Muscle of leg (tissue), 16 donors: Measurements from ENCODE around the gene HSPB9. TPM values are rescaled to one million over a fixed set of nuclear protein-coding genes. Genes with fewer than 3 reads are reported as not detected.
A peak's percentile ranks its signal among the peaks of the same experiment; 100 is the strongest.

Experiments used
- DNase-seq: peaks from one replicate; pipeline ENCODE4 v3.0.0; 2013
- H3K27ac ChIP-seq: one replicate; pipeline ENCODE4 v1.5.1; 2013; ENCODE audit warnings: mild to moderate bottlenecking, low read length, control low read depth
- H3K27me3 ChIP-seq: one replicate; pipeline ENCODE4 v1.6.1; 2013; ENCODE audit warnings: low read length; ENCODE audit not compliant: control insufficient read depth, insufficient read depth
- H3K36me3 ChIP-seq: one replicate; pipeline ENCODE4 v1.6.1; 2013; ENCODE audit warnings: low read length; ENCODE audit not compliant: control insufficient read depth, insufficient read depth
- H3K4me1 ChIP-seq: one replicate; pipeline ENCODE4 v1.6.1; 2013; ENCODE audit warnings: low read length; ENCODE audit not compliant: control insufficient read depth, insufficient read depth
- H3K4me3 ChIP-seq: one replicate; pipeline ENCODE4 v1.5.1; 2013; ENCODE audit warnings: low read length, control low read depth
- H3K9me3 ChIP-seq: replicated peaks from 2 replicates; pipeline ENCODE4 v1.6.1; 2013; ENCODE audit warnings: low read depth, low read length; ENCODE audit not compliant: control insufficient read depth
- WGBS: methylation state at CpG from one replicate; pipeline ENCODE4 v1.1.5; 2013; ENCODE audit warnings: missing lambda C conversion rate; ENCODE audit not compliant: insufficient coverage; 5-methylcytosine and 5-hydroxymethylcytosine counted together
- long read RNA-seq, 11 donors: transcript quantifications; one replicate each; lab custom pipeline, GENCODE V29; 2026
- polyA plus RNA-seq, 8 donors: library from polyadenylated mRNA; unstranded; fragments of 120-200 nt; gene quantifications; one replicate each; pipeline versions ENCODE4 v1.2.1 to v1.2.3, GENCODE V29; 2013; ENCODE audit warnings: inconsistent platforms in 1 of 8, low replicate concordance in 1 of 8; ENCODE audit not compliant: insufficient read length in 8 of 8, insufficient read depth in 1 of 8
- total RNA-seq: library from RNA; stranded (reverse); fragments of 120-200 nt; gene quantifications from one replicate; pipeline ENCODE4 v1.2.4, GENCODE V29; 2013

Gene HSPB9
- total RNA-seq (0.13 TPM), polyA plus RNA-seq (under 1 TPM; 0.11 to 0.41 (median 0.21) TPM)
- long read RNA-seq, donor 1: 0 reads
- long read RNA-seq, donor 2: 0 reads
- long read RNA-seq, donor 3: 0 reads
- long read RNA-seq, donor 4: 0 reads
- long read RNA-seq, donor 5: 0 reads
- long read RNA-seq, donor 6, partial matches to known transcripts: 0 of 1 reads
- long read RNA-seq, donor 6, other reads (novel, unspliced or antisense): 0 of 1 reads
- long read RNA-seq, donor 7: 0 reads
- long read RNA-seq, donor 8, partial matches to known transcripts: 0 of 2 reads
- long read RNA-seq, donor 8, other reads (novel, unspliced or antisense): 0 of 2 reads
- long read RNA-seq, donor 9: 0 reads
- long read RNA-seq, donor 10, partial matches to known transcripts: 0 of 1 reads
- long read RNA-seq, donor 10, other reads (novel, unspliced or antisense): 0 of 1 reads
- long read RNA-seq, donor 11: 0 reads

- Histone ChIP-seq H3K27ac (peak within 1 kb of the TSS; percentile 32), H3K4me3 (no peak within 1 kb of the TSS)
Observed at GRCh38 chr17:42122371-42123303, at the start of gene HSPB9. Gene HSPB9 (plus strand): TSS chr17:42122804. CDS start chr17:42122851, 47 bp downstream.

DNA sequence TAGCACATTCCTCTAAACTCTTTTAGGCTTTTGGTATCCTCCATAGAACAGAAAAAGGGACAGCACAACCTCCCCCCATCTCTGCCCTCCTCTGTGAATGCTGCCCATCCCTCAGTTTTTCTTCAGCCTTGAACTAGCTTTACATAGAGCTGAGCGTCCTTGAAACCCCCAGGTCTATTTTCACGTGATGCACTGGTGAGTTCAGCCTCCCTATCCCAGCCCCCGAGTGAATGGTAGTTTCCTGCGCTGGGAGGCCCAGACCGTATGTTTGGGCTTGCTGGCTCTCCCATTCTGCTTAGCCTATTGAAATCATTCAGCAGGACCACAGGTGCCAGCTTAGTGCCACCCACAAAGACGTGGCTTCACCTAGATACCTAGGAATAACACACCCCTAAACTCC, 46.8 kb upstream of the HSPB9 start:
- peaks cover 29% of the 10 kb centered on the region for H3K27me3 ChIP-seq
- H3K9me3 ChIP-seq: no peaks in the 10 kb centered on the region
- no peak overlapping the region for H3K4me3 ChIP-seq
- H3K4me1 ChIP-seq: peaks cover 32% of the 10 kb centered on the region
- DNase-seq: no peak
- no peak overlapping the region for H3K27ac ChIP-seq
- 65% methylated on average over 6 of the region's 6 CpGs for WGBS
- no peaks in the 10 kb centered on the region for H3K36me3 ChIP-seq

More at GRCh38 chr17:42122371-42123303, at the start of gene HSPB9:
- WGBS: 49% methylated on average over 61 of the region's 61 CpGs
- Histone ChIP-seq H3K36me3 (peaks cover 51% of the 10 kb centered on the region), H3K27me3 (no peaks in the 10 kb centered on the region), H3K4me1 (peaks cover 23% of the 10 kb centered on the region), H3K9me3 (no peaks in the 10 kb centered on the region)
- DNase-seq: peak; percentile 74

DNA sequence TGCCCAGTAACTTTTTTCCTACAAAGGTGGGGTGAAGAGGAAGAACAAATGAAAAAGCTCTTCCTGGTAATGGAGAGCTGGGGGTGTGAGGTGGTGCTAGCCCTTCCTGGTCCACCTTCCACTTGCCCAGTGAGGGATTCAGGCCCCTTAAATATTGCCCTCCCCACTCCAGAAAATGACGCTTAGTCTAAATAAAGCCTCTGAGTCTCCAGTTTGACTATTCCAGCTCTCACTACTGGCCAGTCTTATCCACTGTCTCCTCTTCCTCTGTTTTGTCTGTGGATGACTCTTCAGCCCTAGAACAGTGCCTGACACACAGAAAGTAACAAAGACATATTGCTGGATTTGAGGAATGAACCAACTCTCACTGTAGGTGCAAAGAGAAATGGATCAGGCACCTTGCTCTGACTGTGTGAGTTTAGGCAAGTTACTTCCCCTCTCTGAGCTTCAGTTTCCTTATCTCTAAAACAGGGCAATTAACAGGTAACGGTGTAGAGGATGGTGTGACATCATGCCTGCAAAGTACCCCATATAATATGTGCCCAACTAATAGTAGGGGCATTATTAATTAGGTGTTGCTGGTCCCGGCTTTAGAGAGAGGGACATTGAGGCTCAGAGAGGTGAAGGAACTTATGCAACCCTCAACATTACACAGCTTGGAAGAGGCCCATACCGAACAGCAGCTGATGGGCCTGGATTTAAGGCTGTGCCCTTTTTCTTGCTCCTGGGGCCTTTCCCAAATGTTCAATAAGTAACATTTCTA, 45.6 kb upstream of the HSPB9 start:
- Histone ChIP-seq H3K27me3 (peaks cover 17% of the 10 kb centered on the region), H3K27ac (peak overlapping the region; percentile 20), H3K36me3 (no peaks in the 10 kb centered on the region), H3K4me3 (no peak overlapping the region), H3K9me3 (no peaks in the 10 kb centered on the region), H3K4me1 (peaks cover 23% of the 10 kb centered on the region)
- 100% methylated on average over 1 of the region's 4 CpGs for WGBS
- no peak for DNase-seq

GRCh38 chr17:42077755-42078154, 44.8 kb upstream of the HSPB9 start:
- Histone ChIP-seq H3K4me1 (peaks cover 18% of the 10 kb centered on the region), H3K27me3 (peaks cover 11% of the 10 kb centered on the region), H3K36me3 (no peaks in the 10 kb centered on the region), H3K9me3 (no peaks in the 10 kb centered on the region), H3K27ac (peak overlapping the region; percentile 20), H3K4me3 (no peak overlapping the region)
- no peak for DNase-seq
- whole genome bisulfite sequencing: 40% methylated on average over 4 of the region's 5 CpGs

DNA sequence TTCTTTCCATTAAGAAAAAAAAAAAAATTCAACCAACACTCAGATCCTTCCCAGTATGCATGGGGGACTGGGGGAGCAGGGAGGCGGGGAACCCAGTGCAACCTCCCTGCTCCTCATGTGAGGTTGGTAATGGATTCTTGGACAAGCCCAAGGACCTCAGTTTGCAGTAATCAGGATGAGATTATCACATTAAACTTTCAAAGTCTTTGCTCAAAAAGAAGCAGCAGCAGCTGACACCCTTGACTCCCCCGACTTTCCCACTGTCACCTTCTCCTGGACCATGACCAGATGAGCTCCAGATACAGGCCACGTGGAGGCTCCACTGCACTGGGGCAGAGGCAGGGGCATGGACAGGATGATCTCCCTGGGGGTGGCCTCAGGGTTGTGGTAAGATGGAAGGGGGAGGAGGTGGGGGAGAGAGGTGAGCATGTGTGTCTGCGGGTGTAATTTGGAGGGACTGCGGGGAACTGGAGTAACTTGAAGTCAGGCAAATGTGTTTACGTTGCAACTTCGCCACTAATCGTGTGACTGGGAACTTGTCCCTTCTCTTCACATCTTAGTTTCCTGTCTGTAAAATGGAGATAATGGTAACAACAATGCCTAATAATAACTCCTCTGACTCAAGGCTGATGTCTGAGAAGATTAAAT, 44.1 kb upstream of the HSPB9 start:
- Histone ChIP-seq H3K27ac (no peak overlapping the region), H3K4me1 (peaks cover 17% of the 10 kb centered on the region), H3K9me3 (no peaks in the 10 kb centered on the region), H3K36me3 (no peaks in the 10 kb centered on the region), H3K4me3 (no peak overlapping the region), H3K27me3 (peaks cover 4% of the 10 kb centered on the region)
- DNase-seq: no peak
- 22% methylated on average over 3 of the region's 8 CpGs for WGBS

DNA sequence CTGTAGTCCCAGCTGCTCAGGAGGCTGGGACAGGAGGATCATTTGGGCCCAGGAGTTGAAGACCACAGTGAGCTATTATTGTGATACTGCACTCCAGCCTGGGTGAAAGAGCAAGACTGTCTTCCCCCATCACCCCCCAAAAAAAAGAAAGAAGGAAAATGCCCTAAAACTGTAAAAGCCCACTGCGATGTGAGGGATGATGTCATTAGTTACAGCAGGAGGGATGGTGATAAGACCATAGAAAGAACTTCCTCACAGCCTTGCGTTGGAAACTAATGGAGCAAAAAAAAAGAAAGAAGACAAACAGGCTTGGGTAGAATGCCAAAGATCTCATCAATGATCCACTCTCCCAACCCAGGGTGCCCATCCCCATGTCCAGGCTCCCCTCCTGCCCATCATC, 43.1 kb upstream of the HSPB9 start:
- peaks cover 2% of the 10 kb centered on the region for H3K27me3 ChIP-seq
- H3K27ac ChIP-seq: no peak overlapping the region
- DNase-seq: no peak
- H3K36me3 ChIP-seq: no peaks in the 10 kb centered on the region
- H3K4me1 ChIP-seq: peaks cover 17% of the 10 kb centered on the region
- H3K4me3 ChIP-seq: no peak overlapping the region
- no peaks in the 10 kb centered on the region for H3K9me3 ChIP-seq
- WGBS: no CpG with 5 or more reads among the region's 2 CpGs

DNA sequence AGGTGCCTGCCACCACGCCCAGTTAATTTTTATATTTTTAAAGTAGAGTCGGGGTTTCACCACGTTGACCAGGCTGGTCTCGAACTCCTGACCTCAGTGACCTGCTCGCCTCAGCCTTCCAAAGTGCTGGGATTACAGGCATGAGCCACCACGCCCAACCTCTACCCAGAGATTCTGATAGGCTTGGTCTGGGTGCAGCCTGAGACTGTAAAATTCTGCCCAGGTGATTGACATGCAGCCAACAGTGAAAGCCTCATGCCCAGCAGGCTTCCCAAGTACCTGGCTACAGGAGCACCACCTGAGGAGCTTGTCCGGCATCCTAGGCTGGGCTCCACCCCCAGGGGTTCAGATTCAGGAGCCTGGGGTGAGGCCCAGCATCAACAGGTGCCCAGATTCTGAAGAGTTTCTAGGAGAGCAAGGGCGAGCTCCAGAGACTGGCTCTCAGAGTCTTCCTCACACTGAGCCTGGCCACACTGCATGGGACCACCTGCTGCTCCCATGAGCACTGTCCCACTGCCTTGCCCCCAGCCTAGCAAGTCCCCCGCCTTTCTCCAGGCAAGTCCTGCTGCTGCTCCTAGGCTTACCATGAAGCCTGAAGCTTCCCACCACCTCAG, 41.0 kb upstream of the HSPB9 start:
- no peak for DNase-seq
- Histone ChIP-seq H3K4me3 (no peak overlapping the region), H3K9me3 (no peaks in the 10 kb centered on the region), H3K4me1 (peaks cover 17% of the 10 kb centered on the region), H3K27ac (no peak overlapping the region), H3K36me3 (no peaks in the 10 kb centered on the region), H3K27me3 (peaks cover 2% of the 10 kb centered on the region)
- WGBS: 69% methylated on average over 8 of the region's 9 CpGs

DNA sequence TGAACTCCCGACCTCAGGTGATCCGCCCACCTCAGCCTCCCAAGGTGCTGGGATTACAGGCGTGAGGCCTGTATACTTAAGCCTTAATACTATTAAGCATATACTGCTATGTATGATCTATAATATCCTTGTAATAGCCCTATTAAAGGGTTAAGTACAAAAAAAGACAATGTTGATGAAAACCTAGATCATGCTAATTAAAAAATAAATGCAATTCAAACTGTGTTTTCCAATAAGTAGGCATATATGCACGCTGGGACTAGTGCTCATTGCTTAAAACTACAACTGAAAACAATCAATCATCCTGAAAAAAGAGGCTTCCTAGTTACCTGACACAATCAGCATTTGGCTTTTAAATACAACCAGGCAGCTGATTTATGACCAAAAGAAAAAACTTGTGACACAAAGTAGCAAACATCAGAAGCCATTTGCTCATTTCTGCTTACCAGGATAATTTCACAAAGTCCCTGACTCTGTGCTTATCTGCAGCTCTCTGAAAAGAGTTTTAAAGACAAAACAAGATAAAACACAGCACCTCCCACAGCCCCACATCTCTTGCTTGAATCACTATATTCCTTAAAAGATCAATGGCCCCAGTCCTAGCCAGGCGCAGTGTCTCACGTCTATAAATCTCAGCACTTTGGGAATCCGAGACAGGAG, 35.4 kb upstream of the HSPB9 start:
- Histone ChIP-seq H3K27ac (no peak overlapping the region), H3K9me3 (no peaks in the 10 kb centered on the region), H3K36me3 (no peaks in the 10 kb centered on the region), H3K4me3 (no peak overlapping the region), H3K4me1 (peaks cover 4% of the 10 kb centered on the region), H3K27me3 (peaks cover 7% of the 10 kb centered on the region)
- no peak for DNase-seq
- WGBS: 27% methylated on average over 3 of the region's 7 CpGs
